Measurements from ENCODE around the gene ADAM11.

The ADAM11 gene

DNA sequence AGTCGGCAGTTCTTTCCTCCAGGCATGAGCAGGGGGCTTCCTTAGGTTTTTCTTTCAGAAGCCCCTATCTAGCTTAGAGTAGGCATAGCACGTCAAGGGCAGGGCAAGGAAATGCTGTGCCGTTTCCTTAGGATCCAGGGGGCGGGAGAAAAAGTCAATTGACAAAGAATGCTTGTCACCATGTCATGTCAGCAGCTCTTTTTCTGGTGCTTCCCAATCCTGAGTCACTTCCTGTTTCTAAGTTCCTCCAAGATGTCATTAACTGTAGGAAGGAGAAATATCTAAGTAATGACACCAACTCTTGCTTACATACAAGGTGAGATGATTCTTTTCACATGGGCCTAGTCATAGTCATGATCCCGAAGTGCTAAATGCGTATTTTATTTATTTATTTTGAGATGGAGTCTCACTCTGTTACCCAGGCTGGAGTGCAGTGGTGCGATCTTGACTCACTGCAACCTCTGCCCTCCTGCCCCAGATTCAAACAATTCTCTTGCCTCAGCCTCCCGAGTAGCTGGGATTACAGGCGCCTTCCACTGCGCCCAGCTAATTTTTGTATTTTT is 36.1 kb downstream of the ADAM11 start:
- TF ChIP-seq, protein P1, sequence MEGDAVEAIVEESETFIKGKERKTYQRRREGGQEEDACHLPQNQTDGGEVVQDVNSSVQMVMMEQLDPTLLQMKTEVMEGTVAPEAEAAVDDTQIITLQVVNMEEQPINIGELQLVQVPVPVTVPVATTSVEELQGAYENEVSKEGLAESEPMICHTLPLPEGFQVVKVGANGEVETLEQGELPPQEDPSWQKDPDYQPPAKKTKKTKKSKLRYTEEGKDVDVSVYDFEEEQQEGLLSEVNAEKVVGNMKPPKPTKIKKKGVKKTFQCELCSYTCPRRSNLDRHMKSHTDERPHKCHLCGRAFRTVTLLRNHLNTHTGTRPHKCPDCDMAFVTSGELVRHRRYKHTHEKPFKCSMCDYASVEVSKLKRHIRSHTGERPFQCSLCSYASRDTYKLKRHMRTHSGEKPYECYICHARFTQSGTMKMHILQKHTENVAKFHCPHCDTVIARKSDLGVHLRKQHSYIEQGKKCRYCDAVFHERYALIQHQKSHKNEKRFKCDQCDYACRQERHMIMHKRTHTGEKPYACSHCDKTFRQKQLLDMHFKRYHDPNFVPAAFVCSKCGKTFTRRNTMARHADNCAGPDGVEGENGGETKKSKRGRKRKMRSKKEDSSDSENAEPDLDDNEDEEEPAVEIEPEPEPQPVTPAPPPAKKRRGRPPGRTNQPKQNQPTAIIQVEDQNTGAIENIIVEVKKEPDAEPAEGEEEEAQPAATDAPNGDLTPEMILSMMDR (IDR thresholded peaks at IDR 0.05; ENCODE audit: insufficient read depth, low read length, poor library complexity, severe bottlenecking), result no peak
- no peak for TF ChIP-seq EZH2phosphoT487 (conservative IDR thresholded peaks at IDR 0.05; ENCODE audit: low read length)
- no peak overlapping the region for H3K4me2 ChIP-seq (ENCODE audit: low read depth, low read length, poor library complexity, severe bottlenecking)
- no peaks in the 10 kb centered on the region for H3K79me2 ChIP-seq (ENCODE audit: insufficient read depth, low read length)
- no peak overlapping the region for H3K9ac ChIP-seq (ENCODE audit: low read length)
- H4K20me1 ChIP-seq (ENCODE audit: low read depth, low read length), result no peaks in the 10 kb centered on the region
- H3F3A ChIP-seq (ENCODE audit: insufficient read depth), result 0 out of 2 replicates have a peak, but pooled peaks cover 6% of the 10 kb centered on the region
- H2AFZ ChIP-seq (ENCODE audit: low read depth, low read length, severe bottlenecking), result no peak overlapping the region
- H3K4me3 ChIP-seq (ENCODE audit: insufficient read depth, low read length, poor library complexity, severe bottlenecking), result no peak overlapping the region
- no peaks in the 10 kb centered on the region for H3K27me3 ChIP-seq (ENCODE audit: low read length)
- no peaks in the 10 kb centered on the region for H3K9me3 ChIP-seq (ENCODE audit: insufficient read depth, low read length)
- H3K9me2 ChIP-seq (replicated peaks; ENCODE audit: insufficient read depth, low read length), result no peaks in the 10 kb centered on the region
- H3K36me3 ChIP-seq (ENCODE audit: low read length), result no peaks in the 10 kb centered on the region
- no peak overlapping the region for H3K27ac ChIP-seq (ENCODE audit: low read depth, low read length)

DNA sequence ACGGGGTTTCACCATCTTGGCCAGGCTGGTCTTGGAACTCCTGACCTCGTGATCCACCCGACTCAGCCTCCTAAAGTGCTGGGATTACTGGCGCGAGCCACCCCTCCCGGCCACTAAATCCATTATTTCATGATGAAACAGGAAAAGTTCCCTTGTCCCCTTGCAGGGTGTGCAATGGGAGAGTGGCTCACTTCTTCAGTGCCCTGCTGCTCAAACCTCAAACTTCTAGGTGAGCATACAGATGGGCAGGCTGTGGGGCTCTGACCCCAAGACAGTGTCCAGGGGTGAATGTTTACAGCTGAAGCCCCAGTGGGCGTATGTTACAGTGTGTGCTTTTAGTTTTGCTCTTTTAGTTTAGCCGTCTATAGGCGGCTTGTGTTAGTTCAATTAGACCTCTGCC is 36.6 kb downstream of the ADAM11 start:
- Histone ChIP-seq H3K9me3 (ENCODE audit: insufficient read depth, low read length) (no peaks in the 10 kb centered on the region), H3K79me2 (ENCODE audit: insufficient read depth, low read length) (no peaks in the 10 kb centered on the region), H2AFZ (ENCODE audit: low read depth, low read length, severe bottlenecking) (no peak overlapping the region), H3F3A (ENCODE audit: insufficient read depth) (0 out of 2 replicates have a peak, but pooled peaks cover 6% of the 10 kb centered on the region), H3K4me3 (ENCODE audit: insufficient read depth, low read length, poor library complexity, severe bottlenecking) (no peak overlapping the region), H3K36me3 (ENCODE audit: low read length) (no peaks in the 10 kb centered on the region), H3K27ac (ENCODE audit: low read depth, low read length) (no peak overlapping the region), H3K9me2 (replicated peaks; ENCODE audit: insufficient read depth, low read length) (no peaks in the 10 kb centered on the region), H3K27me3 (ENCODE audit: low read length) (no peaks in the 10 kb centered on the region), H3K4me2 (ENCODE audit: low read depth, low read length, poor library complexity, severe bottlenecking) (no peak overlapping the region), H4K20me1 (ENCODE audit: low read depth, low read length) (no peaks in the 10 kb centered on the region), H3K9ac (ENCODE audit: low read length) (no peak overlapping the region)
- no peak for TF ChIP-seq EZH2phosphoT487 (conservative IDR thresholded peaks at IDR 0.05; ENCODE audit: low read length)
- TF ChIP-seq, protein P1 (IDR thresholded peaks at IDR 0.05; ENCODE audit: insufficient read depth, low read length, poor library complexity, severe bottlenecking), result no peak

DNA sequence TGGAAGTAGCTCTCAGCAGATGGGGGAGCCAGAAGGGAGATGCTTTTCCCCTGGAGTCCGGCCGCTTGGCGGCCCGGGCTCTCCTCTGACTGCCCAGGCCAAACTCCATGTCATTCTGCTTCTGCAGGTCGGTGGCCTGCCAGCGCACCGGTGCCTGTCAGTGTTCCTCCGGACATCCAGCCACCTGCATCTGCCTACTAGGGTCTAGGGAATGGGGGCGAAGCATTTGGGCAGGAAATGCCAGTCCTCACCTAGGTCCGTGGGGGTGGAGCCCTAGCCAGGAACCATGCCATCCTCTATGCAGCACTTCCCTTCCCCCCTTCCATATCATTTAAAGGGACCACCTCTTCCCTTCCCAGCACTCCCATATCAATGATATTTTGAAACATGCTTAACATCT is 37.1 kb downstream of the ADAM11 start:
- no peak overlapping the region for H3K4me2 ChIP-seq (ENCODE audit: low read depth, low read length, poor library complexity, severe bottlenecking)
- H3K9me3 ChIP-seq (ENCODE audit: insufficient read depth, low read length), result no peaks in the 10 kb centered on the region
- no peaks in the 10 kb centered on the region for H3K36me3 ChIP-seq (ENCODE audit: low read length)
- H3K9me2 ChIP-seq (replicated peaks; ENCODE audit: insufficient read depth, low read length), result no peaks in the 10 kb centered on the region
- H2AFZ ChIP-seq (ENCODE audit: low read depth, low read length, severe bottlenecking), result no peak overlapping the region
- H3K79me2 ChIP-seq (ENCODE audit: insufficient read depth, low read length), result no peaks in the 10 kb centered on the region
- H3K9ac ChIP-seq (ENCODE audit: low read length), result no peak overlapping the region
- 0 out of 2 replicates have a peak, but pooled peaks cover 6% of the 10 kb centered on the region for H3F3A ChIP-seq (ENCODE audit: insufficient read depth)
- H3K27ac ChIP-seq (ENCODE audit: low read depth, low read length), result no peak overlapping the region
- no peaks in the 10 kb centered on the region for H4K20me1 ChIP-seq (ENCODE audit: low read depth, low read length)
- H3K4me3 ChIP-seq (ENCODE audit: insufficient read depth, low read length, poor library complexity, severe bottlenecking), result no peak overlapping the region
- no peak for TF ChIP-seq EZH2phosphoT487 (conservative IDR thresholded peaks at IDR 0.05; ENCODE audit: low read length)
- TF ChIP-seq, protein P1 (IDR thresholded peaks at IDR 0.05; ENCODE audit: insufficient read depth, low read length, poor library complexity, severe bottlenecking), result no peak
- H3K27me3 ChIP-seq (ENCODE audit: low read length), result no peaks in the 10 kb centered on the region
